Erythroblast (primary cell): ENCODE data around the gene CFAP221.

Source experiments
- GATA1 ChIP-seq: IDR thresholded peaks from 2 replicates; pipeline ENCODE4 v1.6.1; 2011; ENCODE audit warnings: low read depth, mild to moderate bottlenecking, control low read depth, low read length, moderate library complexity
- POLR2A ChIP-seq: IDR thresholded peaks from 2 replicates; pipeline ENCODE4 v1.6.1; 2011; ENCODE audit warnings: mild to moderate bottlenecking, low read length

GRCh38 chr2:119673796-119674195, 129.5 kb downstream of the CFAP221 start:
- TF ChIP-seq POLR2A = no peak
- no peak for TF ChIP-seq GATA1
